ENCODE data around the gene EFEMP1.

Gene EFEMP1

DNA sequence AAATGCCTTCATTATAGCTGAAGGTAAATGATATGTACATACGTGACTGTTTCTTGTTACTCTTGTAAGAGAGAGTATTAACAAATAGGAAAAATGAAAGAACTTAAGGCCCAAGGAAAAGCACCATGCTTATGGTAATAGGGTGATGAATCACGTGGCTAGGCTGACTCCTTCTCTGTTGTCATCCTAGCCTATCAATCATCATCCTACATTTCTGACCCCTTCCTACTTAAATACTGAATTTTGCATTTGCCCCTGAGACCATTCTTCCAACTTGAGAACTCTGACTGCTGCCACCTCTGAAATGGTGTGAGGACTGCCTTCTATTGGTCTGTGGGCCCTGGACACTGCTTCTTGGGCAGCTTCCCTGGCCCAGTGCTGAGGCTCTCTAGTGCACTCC lies 28.9 kb downstream of the EFEMP1 start:
- no peak for DNase-seq

DNA sequence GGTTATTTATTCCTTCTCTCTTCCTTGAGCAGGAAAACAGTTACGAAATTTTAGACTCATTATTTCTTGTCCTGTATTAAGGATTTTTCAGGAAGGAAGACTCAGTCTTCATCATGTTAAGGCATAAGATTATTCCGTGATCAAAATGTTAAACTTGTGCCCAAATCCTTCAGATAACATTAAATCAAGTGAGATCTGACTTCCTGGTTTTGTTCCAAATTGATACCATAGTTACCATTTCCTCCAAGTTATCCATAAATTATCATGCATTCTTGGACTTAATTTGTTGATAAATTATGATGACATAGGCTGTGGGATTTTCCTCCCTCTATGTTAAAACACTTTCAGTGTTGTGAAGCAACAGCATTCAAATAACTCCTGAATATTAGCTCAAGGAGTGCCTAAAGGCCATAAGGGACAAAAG lies 31.9 kb downstream of the EFEMP1 start:
- DNase-seq, result no peak

DNA sequence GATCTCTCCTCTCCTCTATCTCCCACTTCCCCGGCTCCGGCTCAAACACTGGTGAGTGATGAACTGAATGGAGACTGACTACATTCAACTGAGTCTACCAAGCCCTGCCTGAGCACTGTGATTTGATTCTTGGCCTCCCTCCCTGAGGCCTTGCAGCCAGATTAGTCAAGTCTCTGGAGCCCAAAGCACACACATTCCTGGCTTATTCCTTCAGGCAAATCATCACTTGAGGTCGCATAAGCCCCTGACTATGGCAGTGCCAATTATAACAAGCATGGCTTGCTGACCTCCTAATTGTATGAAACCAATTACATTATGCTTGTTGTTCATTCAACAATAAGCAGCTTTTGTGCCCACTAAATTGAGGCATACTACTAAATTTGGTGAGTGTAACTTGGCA lies 34.6 kb downstream of the EFEMP1 start:
- peak; percentile 85 for DNase-seq

DNA sequence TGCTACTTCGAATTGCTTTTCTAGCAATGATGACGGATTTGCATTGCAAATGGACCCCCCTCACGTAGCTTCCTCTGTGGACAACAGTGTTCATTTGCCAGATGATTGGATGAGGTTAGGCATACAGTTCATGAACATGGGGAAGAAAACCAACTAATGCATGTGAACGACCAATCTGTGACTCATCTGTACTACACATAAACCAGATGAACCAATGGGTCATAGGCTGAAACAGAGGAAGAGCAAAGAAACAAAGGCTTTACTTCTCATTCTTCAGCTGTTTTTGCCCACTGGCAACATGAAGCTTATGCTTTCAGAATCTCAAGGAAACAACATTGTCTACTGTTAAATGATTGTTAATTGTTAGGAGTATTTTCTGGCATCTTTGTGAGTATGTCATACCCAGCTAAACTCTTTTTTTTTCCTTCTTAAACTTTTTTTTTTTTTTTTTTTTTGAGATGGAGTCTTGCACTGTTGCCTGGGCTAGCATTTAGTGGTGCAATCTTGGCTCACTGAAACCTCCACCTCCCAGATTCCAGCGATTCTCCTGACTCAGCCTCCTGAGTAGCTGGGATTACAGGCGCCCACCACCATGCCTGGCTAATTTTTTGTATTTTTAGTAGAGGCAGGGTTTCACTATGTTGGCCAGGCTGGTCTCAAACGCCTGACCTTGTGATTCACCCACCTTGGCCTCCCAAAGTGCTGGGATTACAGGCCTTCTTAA lies 35.5 kb downstream of the EFEMP1 start:
- DNase-seq, result no peak

DNA sequence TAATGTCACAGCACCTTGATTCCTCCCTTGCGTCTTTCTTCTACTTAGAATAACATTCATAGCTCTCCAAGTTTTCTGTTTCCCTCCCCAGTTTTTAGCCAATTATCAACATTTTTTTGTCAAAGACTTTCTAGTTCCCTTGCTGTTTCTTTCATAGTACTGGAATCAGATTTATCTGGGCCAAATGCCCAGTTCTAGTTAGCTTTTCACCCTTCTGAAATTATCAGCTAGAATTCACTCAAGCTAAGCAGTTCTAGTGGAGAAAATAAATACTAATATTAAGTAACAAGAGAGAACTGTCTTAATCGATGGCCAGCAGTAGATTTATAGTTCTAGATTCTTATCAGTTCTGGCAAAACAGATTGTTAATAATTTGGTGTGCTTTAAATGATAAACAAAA lies 36.2 kb downstream of the EFEMP1 start:
- no peak for DNase-seq

DNA sequence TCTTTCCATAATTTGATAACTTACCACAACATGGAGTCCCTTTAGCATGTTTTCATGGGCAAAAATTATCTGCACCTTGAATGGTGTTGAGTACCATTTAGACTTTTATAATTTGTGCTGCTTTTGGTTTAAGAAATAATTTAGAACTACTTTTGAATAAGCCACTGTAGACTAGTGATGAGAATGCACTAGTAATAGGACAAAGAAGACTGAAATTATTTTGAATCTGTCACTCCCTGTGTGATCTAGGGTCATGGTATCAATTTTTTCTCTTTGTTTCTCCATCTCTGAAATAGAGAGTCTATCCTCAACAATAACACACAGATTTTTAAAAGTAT lies 37.7 kb downstream of the EFEMP1 start:
- DNase-seq, result no peak

DNA sequence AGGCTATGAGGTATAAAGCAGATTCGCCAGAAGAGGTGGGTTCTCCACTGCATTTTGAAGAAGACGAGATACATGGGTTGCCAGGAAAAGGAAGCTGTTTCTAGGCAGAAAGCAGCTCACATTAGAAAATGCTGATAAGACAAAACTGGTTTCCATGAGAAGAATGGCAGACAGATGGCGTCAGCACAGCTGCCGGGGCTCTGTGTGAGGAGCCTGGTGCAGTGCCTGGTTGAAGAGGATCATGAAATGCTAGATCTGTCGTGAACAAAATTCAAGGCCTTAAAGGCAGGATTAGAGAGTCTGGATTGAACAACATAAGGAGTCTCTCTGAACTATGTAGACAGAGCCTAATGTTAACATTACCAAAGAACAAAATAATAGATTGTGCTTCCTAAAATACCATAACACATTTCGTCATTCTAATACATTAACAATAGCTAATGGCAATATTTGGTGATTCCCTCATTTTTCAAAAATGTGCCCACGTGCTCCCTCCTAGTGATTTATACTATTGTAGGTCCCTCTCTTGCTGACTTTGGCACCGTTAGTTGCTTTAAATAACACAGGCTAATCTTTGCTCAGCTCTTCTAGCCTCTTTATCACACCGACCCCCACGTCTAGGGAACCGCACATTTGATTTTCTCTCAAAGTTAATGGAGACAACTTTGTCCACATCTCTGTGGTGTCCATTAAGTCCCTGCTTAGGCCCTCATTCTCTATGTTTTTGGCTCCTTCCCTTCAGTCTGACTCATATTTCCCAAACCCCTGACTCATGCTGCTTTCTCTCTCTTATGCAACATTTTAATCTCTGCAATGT lies 38.2 kb downstream of the EFEMP1 start:
- DNase-seq, result no peak

DNA sequence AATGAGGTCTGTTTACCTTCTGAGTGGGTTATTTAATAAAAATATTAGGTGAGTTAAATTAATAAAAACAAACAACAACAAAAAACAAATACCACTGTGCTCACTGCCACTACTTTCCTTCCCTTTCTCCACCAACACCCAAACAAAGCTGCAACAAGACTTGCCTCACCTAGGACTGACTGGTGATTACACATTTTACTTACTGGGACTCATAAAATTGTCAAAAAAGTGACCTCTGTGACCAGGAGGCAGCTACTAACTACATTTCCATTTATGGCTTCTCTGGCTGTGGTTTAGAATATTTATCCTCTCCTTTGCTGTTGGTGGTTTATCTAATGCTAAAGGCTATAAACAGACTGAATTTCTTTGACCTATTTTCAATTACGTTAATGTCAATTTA lies 39.8 kb downstream of the EFEMP1 start:
- DNase-seq, result no peak

DNA sequence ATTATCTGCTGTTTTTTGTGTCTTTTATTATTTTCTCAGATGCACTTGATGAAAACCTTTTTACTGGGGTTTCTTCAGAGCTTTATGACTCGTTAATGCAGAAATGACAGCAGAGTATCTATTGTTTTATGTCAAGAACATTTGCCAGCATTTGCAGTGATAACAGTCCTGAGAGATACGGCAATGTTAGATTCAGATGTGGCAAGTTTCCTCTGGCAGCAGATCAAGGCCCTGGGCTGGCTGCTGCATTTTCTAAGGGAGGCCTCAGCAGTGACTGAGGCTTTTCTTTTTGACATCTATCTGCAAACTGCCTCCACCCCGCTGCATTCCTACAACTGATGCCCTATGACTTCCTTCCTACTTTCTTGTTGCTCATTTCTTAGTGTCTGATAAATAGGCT lies 40.2 kb downstream of the EFEMP1 start:
- DNase-seq, result no peak

DNA sequence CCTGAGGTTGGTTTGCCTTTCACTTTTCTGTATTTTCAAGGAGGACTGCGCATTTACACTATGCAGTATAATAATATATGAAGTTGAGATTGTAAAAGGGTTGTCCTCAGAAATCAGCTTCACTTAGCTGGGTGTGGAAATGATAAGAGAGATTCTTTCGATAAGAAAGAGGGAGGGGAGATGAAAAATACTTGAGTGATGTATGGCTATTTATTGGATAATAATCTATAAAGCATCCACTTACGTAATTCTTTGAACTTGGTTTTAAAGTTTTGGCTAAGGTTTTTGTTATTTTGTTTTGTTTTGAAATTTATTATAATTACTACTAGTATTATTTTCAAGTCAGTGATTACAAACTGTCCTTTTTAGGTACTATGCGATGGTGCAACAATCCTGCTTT lies 40.6 kb downstream of the EFEMP1 start:
- DNase-seq, result no peak

DNA sequence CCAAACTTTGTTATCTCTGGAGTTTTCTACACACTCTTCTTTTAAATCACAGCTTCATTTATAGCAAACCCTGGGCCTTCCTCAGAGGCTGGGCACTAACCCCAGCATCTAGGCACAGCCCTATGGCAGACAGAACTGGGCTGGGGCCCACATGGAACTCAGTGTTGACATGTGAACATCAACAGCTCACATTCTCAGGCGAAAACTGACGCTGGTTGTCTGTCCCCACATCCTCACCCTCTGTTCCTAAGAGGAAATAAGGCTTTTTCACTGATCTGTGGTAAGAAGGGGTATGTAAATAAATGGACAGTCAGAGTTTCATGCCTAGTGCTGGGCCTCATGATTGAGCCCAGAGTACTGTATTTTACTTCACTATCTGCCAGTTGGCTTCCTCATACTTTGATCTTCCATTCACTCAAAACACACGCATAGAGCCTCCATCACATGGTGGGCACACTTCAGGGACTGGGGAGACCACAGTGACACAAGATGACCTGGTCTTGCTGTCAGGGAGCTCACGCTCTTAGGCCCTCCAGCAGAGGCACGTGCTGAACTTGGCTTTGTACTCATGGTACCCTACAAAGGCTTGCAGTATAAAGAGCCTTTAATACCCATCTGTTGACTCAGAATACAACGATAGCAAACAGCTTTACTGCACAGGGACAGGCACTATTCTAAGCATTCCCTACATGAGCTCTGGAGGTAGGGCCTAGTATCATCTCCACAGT lies 43.0 kb downstream of the EFEMP1 start:
- DNase-seq, result no peak

DNA sequence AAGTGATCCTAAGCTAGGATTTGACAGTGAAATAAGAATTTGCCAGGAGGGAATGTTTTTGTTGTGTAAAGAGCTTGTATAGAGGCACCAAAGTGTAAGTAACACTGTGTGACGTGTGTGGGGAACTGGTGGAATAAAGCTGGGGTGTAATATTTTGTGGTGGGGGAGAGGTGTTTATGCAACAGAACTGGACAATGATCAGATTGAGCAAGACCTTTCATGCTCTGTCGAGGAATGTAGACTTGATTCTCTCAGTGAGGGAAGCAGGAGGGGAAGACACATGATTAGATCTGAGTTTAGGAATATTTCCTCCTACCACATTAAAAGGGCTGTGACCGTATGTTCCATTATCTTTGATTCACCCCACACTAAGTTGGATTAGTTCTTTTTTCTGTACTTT lies 43.6 kb downstream of the EFEMP1 start:
- DNase-seq, result no peak

DNA sequence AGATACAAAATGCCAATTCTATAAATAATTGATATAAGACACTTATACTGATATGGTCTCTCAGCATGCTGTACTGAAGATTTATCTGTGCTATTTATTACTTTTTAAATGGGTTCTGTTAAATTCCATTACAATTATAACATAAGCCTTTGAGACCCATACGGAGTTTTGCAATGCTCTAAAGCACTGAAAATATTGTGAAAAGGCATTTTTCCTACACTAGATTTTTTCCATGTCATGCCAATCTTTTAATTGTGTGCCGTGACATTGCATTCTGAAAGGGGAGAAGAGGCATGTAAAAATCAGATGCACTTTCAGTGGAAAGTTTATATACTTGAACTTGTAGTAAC lies 46.5 kb downstream of the EFEMP1 start:
- no peak for DNase-seq

DNA sequence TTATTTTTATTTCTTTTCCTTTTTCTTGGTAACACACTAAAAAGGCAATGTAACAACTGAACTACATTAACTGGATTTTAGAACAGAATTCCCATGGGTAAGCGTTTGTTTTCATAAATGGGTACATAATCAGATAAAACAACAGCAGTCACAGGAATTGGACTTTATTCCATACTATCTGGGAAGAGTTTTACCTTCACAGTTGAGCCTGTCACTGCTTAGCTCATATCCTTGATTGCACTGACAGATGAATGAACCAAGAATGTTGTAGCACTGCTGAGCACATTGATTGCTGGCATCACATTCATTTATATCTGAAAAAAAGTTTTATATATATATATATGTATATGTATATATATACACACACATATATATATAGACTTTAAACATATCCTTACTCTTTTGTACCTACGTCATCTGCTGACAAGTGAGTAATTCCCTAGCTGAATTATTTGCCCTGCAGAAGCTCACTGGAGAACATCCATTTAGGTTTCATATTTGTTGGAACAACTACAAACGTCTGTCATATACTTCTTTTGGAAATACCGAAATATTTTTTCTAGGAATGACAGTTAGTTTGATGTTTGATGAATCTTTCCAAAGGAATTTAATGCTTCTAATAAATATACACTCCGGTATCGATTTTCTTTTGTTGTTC lies 47.0 kb downstream of the EFEMP1 start:
- peak; percentile 36 for DNase-seq

DNA sequence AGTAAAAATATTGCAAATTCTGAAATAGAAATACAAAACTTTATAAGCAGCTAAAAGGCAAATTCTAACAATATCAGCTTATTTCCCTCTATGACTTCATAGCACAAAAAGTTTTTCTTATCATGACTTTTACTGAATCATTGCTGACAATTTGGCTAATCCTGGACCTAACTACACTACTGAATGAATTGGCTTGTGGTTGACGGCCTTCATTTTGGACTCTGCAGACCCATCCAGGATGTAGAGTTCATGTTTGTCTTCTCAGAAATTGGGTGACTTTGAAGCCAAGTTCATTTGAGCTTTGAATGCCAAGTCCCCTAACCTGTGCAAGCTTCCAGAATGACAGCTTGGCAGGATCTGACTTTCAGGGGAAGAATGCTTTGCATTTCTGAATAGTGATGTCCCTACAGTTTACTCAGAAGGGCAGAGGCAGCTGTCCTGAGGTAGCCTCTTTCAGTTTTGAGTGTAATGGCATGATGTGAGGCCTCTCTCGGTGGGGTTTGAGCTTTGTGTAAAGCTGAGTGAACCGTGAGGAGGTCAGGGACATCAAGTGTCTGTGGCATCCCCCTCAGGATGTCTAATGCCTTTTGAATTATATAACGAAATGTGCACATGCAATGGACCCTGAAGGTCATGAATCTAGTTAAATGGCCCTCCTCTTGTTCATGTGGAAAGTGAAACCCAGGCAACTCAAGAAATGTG lies 48.0 kb downstream of the EFEMP1 start:
- DNase-seq, result peak; percentile 73

DNA sequence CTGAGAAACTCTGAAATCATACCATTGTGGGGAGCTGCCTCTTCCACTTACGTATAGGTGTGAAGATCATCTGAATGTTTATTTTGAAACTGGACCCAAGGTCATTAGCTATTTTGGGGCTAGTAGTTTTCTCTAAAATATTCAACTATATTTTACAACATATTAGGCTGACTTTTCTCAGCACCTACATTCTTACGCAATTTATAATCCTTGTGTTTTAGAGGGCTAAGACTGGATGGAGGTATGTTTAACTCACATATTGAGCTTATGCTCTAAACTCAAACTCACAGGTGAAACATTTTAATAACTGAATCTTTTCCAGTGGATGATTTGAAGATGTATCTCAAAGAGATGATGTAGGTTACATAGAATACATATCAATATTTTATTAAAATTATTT lies 49.2 kb downstream of the EFEMP1 start:
- no peak for DNase-seq

DNA sequence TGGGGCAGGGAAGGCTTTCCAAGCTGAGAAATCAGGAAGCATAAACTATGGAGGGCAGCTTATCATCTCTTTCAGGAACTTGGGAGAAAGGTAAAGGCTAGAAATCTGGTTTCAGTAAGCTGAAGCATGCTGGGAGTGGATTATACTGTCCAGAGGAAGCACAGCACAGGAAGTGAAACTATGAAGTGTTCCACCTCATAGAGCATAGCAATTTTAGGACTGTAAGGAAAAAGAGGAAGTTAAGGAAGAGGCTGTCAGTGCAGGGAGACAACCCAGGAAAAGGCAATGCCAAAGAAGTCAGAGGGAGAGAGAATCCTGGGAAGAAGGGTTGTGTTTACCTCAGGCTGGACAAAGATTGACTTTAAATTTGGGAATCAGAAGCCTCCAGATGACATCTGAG lies 51.9 kb downstream of the EFEMP1 start:
- no peak for DNase-seq

DNA sequence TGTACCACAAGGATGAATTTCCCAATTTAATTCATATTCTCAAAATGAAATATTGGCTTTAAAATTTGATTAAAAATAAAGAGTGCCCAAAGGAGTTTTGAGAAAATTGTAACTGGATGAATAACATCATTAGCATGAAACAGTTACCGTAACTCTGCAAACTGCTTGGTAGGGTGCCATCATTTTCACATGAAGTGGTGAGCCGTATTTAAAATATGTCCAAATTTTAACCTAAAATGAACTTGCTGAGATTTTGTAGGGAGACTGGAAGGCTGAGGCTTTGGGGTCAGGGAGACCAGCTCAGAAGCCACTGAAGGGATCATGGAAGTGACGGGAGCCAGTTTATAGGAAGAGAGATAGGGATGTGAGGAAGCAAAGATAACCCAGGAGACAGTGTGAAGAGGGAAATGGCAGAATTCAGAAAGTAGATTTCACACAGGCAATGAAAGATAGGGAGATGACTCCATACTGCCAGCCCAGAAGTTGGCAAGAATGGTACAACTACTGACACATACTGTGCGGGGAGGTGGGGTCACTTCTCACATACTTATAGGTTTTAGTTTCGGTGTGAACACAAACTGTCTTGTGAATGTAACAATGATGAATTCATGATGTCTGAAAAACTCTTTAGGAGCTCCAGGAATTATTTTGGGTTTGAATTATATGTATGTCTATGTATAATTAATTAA lies 53.8 kb downstream of the EFEMP1 start:
- DNase-seq, result no peak

DNA sequence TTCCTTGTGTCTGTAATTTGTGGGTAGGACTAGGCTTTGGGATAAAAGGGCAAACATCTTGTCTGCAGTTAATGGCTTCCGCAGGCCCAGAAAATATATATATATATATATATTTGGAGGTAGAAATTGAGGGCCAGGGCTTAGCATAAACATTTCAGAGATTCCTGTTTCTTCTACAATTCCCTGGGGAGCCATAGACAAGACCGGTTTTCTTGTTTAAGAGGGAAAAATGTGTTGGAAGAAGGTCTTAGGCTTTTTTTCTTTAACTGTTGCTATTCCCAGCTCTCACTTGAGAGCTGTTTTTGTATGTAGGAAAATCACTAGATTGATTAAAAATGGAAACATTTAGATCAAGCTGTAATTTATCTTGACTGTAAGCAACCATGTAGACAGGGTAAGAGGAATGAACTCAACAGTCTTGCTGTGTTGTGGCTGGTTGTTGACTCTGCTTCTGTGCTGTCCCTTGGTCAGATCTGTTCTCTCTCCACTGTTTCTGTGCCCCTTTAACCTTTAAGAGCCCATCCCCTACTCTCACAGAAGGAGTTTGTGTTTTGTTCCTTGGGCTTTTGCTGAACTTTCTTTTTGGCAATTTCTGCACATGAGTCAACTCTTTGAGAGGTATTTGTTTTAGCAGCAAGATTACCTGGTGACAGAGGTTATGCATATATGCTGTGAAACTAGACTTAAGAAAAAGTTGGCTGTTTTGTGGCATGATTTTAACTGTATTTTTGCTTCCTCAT lies 58.3 kb downstream of the EFEMP1 start:
- DNase-seq, result no peak

DNA sequence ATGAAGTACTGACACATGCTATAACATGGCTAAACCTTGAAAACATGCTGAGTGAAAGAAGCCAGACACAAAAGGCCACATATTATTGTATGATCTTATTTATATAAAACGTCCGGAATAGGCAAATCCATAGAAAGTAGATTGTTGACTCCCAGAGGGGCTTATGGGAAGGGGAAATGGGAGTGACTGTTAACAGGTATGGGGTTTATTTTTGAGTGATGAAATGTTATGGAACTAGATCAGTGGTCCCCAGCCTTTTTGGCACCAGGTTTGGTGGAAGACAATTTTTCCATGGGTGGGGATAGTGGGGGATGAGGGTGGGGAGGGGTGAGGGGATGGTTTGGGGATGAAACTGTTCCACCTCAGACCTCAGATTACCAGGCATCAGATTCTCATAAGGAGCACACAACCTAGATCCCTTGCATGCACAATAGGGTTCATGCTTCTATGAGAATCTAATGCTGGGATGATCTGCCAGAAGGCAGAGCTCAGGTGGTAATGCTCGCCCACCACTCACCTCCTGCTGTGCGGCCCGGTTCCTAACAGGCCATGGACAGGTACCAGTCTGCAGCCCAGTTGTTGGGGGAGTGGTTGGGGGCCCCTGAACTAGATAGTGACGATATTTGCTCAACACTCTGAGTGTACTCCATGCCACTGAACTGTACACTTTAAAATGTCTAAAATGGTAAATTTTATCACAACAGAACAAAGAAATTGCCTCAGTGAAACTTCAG lies 59.1 kb downstream of the EFEMP1 start:
- no peak for DNase-seq

Data from eye (tissue), 1 donor.